Transverse colon (tissue), 4 donors: ENCODE data around the gene SLC37A1. TPM values are rescaled to one million over a fixed set of nuclear protein-coding genes. Genes with fewer than 3 reads are reported as not detected.
A peak's percentile ranks its signal among the peaks of the same experiment; 100 is the strongest.

Experiments used
- DNase-seq: peaks from one replicate; pipeline ENCODE4 v3.0.0-alpha.2; 2019
- H3K27ac ChIP-seq, 4 donors: fragments of 200-600 bp; sonication (generic); 2 replicates each; pipeline ENCODE4 v1.5.1; 2016 to 2018; ENCODE audit warnings: inconsistent platforms in 4 of 4
- H3K27me3 ChIP-seq: fragments of 200-600 bp; sonication (generic); 2 replicates; pipeline ENCODE4 v1.5.1; 2017; ENCODE audit warnings: inconsistent platforms
- H3K36me3 ChIP-seq, 4 donors: fragments of 200-600 bp; sonication (generic); 2 replicates each; pipeline ENCODE4 v1.5.1; 2017 to 2019; ENCODE audit warnings: inconsistent platforms in 4 of 4
- H3K4me1 ChIP-seq, 4 donors: fragments of 200-600 bp; sonication (generic); 2 replicates each; pipeline ENCODE4 v1.5.1; 2017 to 2020; ENCODE audit warnings: inconsistent platforms in 4 of 4
- H3K4me3 ChIP-seq, 4 donors: fragments of 200-600 bp; sonication (generic); 1 replicate in 1 of 4; 2 replicates in 3 of 4; pipeline versions ENCODE4 v1.5.1 to v1.6.1; 2017 to 2019; ENCODE audit warnings: inconsistent platforms in 4 of 4
- H3K9me3 ChIP-seq, 2 donors: fragments of 200-600 bp; sonication (generic); 2 replicates each; pipeline ENCODE4 v1.5.1; 2017 to 2019; ENCODE audit warnings: inconsistent platforms in 2 of 2
- EP300 ChIP-seq: sonication (generic); formaldehyde crosslinking; IDR thresholded peaks from one replicate; pipeline ENCODE4 v1.6.1; 2017; ENCODE audit warnings: antibody characterized with exemption, low read depth
- POLR2A ChIP-seq: fragments of 450-650 bp; IDR thresholded peaks from one replicate; pipeline ENCODE4 v1.6.1; 2016; ENCODE audit warnings: antibody characterized with exemption, mild to moderate bottlenecking, moderate library complexity
- POLR2AphosphoS5 ChIP-seq, 3 donors: sonication (generic); formaldehyde crosslinking; IDR thresholded peaks; one replicate each; pipeline ENCODE4 v1.6.1; 2016; ENCODE audit warnings: antibody characterized with exemption in 3 of 3
- WGBS, 2 donors: methylation state at CpG; one replicate each; pipeline ENCODE4 v1.1.5; 2018; ENCODE audit warnings: low coverage in 1 of 2; 5-methylcytosine and 5-hydroxymethylcytosine counted together
- in situ Hi-C, 4 donors: fragments of 200-750 bp; cut with MboI; loops; one replicate each; pipeline versions ENCODE4 v1.15.0 to v1.15.1; 2017; ENCODE audit warnings: low sequenced_read_pairs in 3 of 4, low pct_ligation_motif_present in 1 of 4, low pct_unique_long_range_greater_than_20kb in 1 of 4
- intact Hi-C: fragments of 100-400 bp; cut with DNase I; formaldehyde crosslinking; loops from one replicate; pipeline ENCODE4 v1.15.1; 2023; ENCODE audit warnings: low total_unique reads
- total RNA-seq, 4 donors: library from RNA; depleted of rRNA; stranded (reverse); fragments of >200 nt; gene quantifications; one replicate each; pipeline ENCODE4 v1.1.0, GENCODE V29; 2016
- TF ChIP-seq, protein P1 (sequence below), 5 experiments: fragments of 200-600 bp in 3 of 5; fragments of 450-650 bp in 2 of 5; sonication (generic) in 3 of 5; IDR thresholded peaks; 1 replicate in 2 of 5; 2 replicates in 3 of 5; pipeline ENCODE4 v1.5.1; 2016 to 2017; ENCODE audit warnings: antibody characterized with exemption in 5 of 5, inconsistent platforms in 3 of 5, mild to moderate bottlenecking in 2 of 5, moderate library complexity in 1 of 5

Gene SLC37A1
- total RNA-seq, 4 donors from 2014 or later: 80.8 to 139 (median 117) TPM

DNA sequence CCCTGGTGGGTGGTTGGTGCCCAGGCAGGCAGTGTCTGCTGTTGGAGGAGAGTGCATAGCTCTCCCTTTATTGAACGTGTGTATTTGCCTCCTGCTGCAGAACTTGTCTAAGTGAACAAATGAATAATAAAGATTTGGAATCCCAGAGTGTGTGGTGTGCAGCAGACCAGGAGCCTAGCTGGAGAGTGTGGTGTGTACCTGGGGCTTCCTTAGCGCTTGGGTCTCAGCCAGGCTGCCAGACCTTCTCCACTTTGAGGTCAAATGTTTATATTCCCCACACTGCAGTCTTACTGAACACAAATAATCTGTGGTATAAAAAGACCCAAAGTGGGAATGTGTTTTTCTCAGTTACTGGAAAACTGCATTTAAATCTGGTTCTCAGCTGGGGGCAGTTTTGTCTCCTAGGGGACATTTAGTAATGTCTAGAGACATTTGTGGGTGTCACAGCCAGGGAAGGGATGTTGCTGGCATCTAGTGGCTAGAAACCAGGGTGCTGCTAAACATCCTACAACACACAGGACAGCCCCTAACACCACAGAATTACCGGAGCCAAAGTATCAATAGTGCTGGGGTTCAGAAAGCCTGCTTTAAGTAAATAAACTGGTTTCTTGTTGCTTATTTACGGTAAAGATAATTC lies 23.6 kb downstream of the SLC37A1 start:
- DNase-seq: no peak
- Histone ChIP-seq H3K4me1 (peaks cover 0 to 36% (median 26%) of the 10 kb centered on the region in 4 donors), H3K9me3 (no peaks in the 10 kb centered on the region), H3K36me3 (peaks cover 0 to 13% (median 6%) of the 10 kb centered on the region in 4 donors), H3K27me3 (no peaks in the 10 kb centered on the region), H3K4me3 (no peak overlapping the region), H3K27ac (no peak overlapping the region)
- in situ Hi-C loops (loop anchor here in 1 of 4 donors (10.0 kb wide), 1 partner anchor 72 kb away; no protein-coding TSS in a partner anchor), intact Hi-C loops (no loop called here)
- 78% methylated on average over 4 of the region's 4 CpGs; no CpG with 5 or more reads in 1 of the 2 donors for WGBS, 2 donors
- TF ChIP-seq, protein P1, sequence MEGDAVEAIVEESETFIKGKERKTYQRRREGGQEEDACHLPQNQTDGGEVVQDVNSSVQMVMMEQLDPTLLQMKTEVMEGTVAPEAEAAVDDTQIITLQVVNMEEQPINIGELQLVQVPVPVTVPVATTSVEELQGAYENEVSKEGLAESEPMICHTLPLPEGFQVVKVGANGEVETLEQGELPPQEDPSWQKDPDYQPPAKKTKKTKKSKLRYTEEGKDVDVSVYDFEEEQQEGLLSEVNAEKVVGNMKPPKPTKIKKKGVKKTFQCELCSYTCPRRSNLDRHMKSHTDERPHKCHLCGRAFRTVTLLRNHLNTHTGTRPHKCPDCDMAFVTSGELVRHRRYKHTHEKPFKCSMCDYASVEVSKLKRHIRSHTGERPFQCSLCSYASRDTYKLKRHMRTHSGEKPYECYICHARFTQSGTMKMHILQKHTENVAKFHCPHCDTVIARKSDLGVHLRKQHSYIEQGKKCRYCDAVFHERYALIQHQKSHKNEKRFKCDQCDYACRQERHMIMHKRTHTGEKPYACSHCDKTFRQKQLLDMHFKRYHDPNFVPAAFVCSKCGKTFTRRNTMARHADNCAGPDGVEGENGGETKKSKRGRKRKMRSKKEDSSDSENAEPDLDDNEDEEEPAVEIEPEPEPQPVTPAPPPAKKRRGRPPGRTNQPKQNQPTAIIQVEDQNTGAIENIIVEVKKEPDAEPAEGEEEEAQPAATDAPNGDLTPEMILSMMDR (IDR thresholded peaks at IDR 0.05): peak in 2 of 5 experiments; percentile 16 to 17
- no peak for TF ChIP-seq POLR2AphosphoS5 (IDR thresholded peaks at IDR 0.05)

DNA sequence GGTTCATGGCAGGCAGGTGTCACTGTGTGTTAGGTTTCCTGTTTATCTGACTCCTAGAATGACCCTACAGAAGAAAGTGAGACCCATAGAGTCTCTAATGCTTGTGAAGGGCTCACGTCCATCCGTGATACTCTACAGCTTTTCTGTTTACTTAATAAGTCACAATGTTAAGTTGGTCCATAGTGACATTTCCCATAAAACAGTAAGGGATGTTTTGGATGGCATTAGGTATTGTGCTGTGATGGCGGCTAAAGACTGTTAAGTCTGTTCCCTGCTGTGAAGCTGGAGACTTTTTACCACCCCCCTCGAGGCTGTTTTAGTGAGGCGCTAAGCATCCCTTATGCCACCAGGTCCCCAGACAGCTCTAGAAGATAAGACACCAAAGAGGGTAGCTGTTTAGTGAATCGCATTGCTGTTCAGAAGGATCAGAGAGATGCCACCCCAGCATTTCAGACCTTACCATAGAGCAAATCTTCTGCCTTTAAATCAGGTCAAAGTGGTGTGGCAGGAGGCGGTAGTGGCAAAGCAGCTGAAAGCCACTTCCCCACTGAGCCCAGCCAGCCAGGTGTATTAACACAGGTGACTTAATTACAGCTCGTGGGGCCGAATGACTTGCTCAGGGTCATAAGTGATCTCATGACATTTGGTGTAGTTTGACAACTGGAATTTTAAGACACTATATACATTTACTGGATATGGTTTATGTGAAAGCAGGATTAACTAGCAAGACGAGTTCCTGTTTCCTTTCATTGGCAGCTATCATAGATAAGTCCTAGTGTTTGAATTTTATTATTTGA lies 25.0 kb downstream of the SLC37A1 start:
- Histone ChIP-seq H3K27me3 (no peaks in the 10 kb centered on the region), H3K36me3 (peaks cover 0 to 27% (median 13%) of the 10 kb centered on the region in 4 donors), H3K9me3 (no peaks in the 10 kb centered on the region), H3K4me1 (peaks cover 0 to 24% (median 17%) of the 10 kb centered on the region in 4 donors), H3K4me3 (no peak overlapping the region), H3K27ac (no peak overlapping the region)
- in situ Hi-C loops: loop anchor here in 1 of 4 donors (10.0 kb wide), 1 partner anchor 74 kb away; no protein-coding TSS in a partner anchor
- WGBS, 2 donors: 60 to 62% methylated on average over 1 to 10 of the region's 10 CpGs
- DNase-seq: no peak
- TF ChIP-seq POLR2AphosphoS5 (IDR thresholded peaks at IDR 0.05) (no peak), POLR2A (no peak), EP300 (no peak)
- TF ChIP-seq, protein P1 (IDR thresholded peaks at IDR 0.05): no peak
- intact Hi-C loops: no loop called here

DNA sequence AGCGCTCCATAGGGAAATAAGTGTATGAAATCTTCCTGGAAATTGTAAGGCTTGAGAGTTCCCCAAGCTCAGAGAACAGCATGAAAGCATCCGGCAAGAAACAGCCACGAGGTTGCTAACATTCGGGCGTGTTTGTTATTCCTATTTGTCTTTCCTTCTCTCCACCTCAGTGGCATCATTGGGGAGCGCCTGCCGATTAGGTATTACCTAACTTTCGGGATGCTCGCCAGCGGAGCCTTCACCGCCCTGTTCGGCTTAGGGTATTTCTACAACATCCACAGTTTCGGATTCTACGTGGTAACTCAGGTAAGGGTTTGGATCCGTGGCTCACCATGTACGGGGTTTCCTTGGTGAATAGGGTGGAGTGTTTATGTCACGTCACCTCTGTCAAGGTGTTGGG lies 25.7 kb downstream of the SLC37A1 start:
- WGBS, 2 donors: 84 to 88% methylated on average over 9 to 17 of the region's 17 CpGs
- no peak for DNase-seq
- in situ Hi-C loops: loop anchor here in 1 of 4 donors (10.0 kb wide), 1 partner anchor 75 kb away; no protein-coding TSS in a partner anchor

More for the DNA sequence above, 25.7 kb downstream of the SLC37A1 start:
- Histone ChIP-seq H3K9me3 (no peaks in the 10 kb centered on the region), H3K4me3 (no peak overlapping the region), H3K4me1 (peaks cover 0 to 24% (median 17%) of the 10 kb centered on the region in 4 donors), H3K27ac (no peak overlapping the region), H3K27me3 (no peaks in the 10 kb centered on the region), H3K36me3 (peaks cover 0 to 33% (median 15%) of the 10 kb centered on the region in 4 donors)
- TF ChIP-seq POLR2A: no peak
- TF ChIP-seq, protein P1 (IDR thresholded peaks at IDR 0.05): no peak
- no peak for TF ChIP-seq POLR2AphosphoS5 (IDR thresholded peaks at IDR 0.05)
- no peak for TF ChIP-seq EP300
- intact Hi-C loops: no loop called here
